Kidney epithelial cell (primary cell): Measurements from ENCODE around the gene MED29. TPM values are rescaled to one million over a fixed set of nuclear protein-coding genes. Genes with fewer than 3 reads are reported as not detected.

ENCODE experiments used
- DNase-seq: peaks from one replicate; pipeline ENCODE4 v3.0.0-alpha.2; 2010; ENCODE audit warnings: low read depth
- H3K27me3 ChIP-seq: 2 replicates; pipeline ENCODE4 v1.6.0; 2011; ENCODE audit warnings: low read length; ENCODE audit not compliant: control insufficient read depth, insufficient read depth
- H3K36me3 ChIP-seq: 2 replicates; pipeline ENCODE4 v1.5.1; 2011; ENCODE audit warnings: low read length; ENCODE audit not compliant: control insufficient read depth, insufficient read depth
- H3K4me3 ChIP-seq: 2 replicates; pipeline ENCODE4 v1.5.1; 2011; ENCODE audit warnings: low read depth, mild to moderate bottlenecking, control low read depth, low read length
- CTCF ChIP-seq: IDR thresholded peaks from 2 replicates; pipeline ENCODE4 v1.5.1; 2011; ENCODE audit warnings: mild to moderate bottlenecking, moderate library complexity, low read length, control low read depth, inconsistent platforms; ENCODE audit not compliant: insufficient read depth, poor library complexity, severe bottlenecking
- total RNA-seq: library from RNA; depleted of rRNA; stranded (reverse); fragments of >200 nt; gene quantifications from 2 replicates; pipeline ENCODE4 v1.2.3, GENCODE V29; 2015

Gene MED29
- total RNA-seq, 1 donor from 2014 or later = 22.8 TPM

GRCh38 chr19:39380521-39381502 is 10.4 kb upstream of the MED29 start:
- peaks cover 1% of the 10 kb centered on the region for H3K36me3 ChIP-seq
- DNase-seq = no peak
- H3K27me3 ChIP-seq = no peaks in the 10 kb centered on the region
- H3K4me3 ChIP-seq = no peak overlapping the region
- no peak for TF ChIP-seq CTCF

GRCh38 chr19:39381910-39382611 is 9.1 kb upstream of the MED29 start:
- Histone ChIP-seq H3K27me3 (no peaks in the 10 kb centered on the region), H3K4me3 (no peak overlapping the region), H3K36me3 (peaks cover 3% of the 10 kb centered on the region)
- TF ChIP-seq CTCF = no peak
- DNase-seq = no peak

- no peaks in the 10 kb centered on the region for H3K27me3 ChIP-seq
- TF ChIP-seq CTCF = no peak
- no peak for DNase-seq
- no peak overlapping the region for H3K4me3 ChIP-seq
- H3K36me3 ChIP-seq = peaks cover 3% of the 10 kb centered on the region
Observed at GRCh38 chr19:39382991-39383828, 8.0 kb upstream of the MED29 start.

GRCh38 chr19:39384839-39385568 is 6.2 kb upstream of the MED29 start:
- Histone ChIP-seq H3K27me3 (no peaks in the 10 kb centered on the region), H3K36me3 (peaks cover 3% of the 10 kb centered on the region)
- no peak for TF ChIP-seq CTCF

More at GRCh38 chr19:39384839-39385568, 6.2 kb upstream of the MED29 start:
- no peak for DNase-seq
- no peak overlapping the region for H3K4me3 ChIP-seq
